Activated CD4-positive, CD25-positive, alpha-beta regulatory T cell (primary cell): ENCODE data around the gene SEC31A.
"Not testable (repeated sequence)": the region's sequence is repeated elsewhere in the genome, so short reads cannot be mapped to it uniquely, and the experiment has no call there.

Experiments
- DNase-seq, 4 experiments: peaks; one replicate each; lab custom pipeline; 2025; lab: John Stamatoyannopoulos, UW

SEC31A gene

GRCh38 chr4:82898322-82899243 lies 7.6 kb upstream of the SEC31A start:
- DNase-seq = no peak

- DNase-seq = no peak
These were observed 5.8 kb upstream of the SEC31A start for GRCh38 chr4:82896755-82897154.

DNA sequence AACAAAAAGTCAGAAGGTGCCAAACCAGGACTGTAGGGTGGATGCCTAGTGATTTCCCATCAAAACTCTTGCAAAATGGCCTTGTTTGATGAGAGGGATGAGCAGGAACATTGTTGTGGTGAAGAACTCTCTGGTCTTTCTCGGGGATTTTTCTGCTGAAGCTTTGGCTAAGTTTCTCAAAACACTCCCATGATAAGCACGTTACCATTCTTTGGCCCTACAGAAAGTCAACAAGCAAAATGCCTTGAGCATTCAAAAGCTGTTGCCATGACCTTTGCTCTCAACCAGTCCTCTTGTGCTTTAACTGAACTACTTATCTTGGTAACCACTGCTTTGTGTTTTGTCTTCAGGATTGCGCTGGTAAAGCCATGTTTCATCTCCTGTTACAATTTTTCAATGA lies 3.0 kb upstream of the SEC31A start:
- DNase-seq = no peak

GRCh38 chr4:82892467-82892802 lies 1.5 kb upstream of the SEC31A start:
- DNase-seq = no peak

GRCh38 chr4:82891707-82892466 lies 934 bp upstream of the SEC31A start:
- no peak for DNase-seq

DNA sequence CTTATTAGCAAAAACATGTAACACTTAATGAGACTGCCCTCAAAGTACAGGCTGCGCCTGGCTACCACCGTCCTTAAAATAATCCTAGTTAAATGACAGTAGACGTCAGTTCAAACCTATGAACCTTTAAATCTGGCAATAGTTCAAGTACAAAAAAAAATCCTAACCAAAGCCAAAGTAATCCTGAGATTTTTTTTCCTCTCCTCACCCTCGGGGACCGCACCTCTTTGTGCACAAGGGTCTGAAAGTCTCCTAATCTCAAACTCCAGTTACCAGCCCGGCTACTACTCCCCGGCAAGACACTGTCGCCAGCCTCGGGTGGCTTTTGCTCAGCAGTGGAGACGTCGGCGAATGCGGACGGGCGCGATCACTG lies 439 bp downstream of the SEC31A start:
- DNase-seq = no peak

GRCh38 chr4:82889287-82889686 lies 1.7 kb downstream of the SEC31A start:
- no peak for DNase-seq

- DNase-seq = no peak
These were observed 4.6 kb downstream of the SEC31A start for GRCh38 chr4:82886147-82886942.

GRCh38 chr4:82885410-82885809 lies 5.5 kb downstream of the SEC31A start:
- no peak for DNase-seq

DNA sequence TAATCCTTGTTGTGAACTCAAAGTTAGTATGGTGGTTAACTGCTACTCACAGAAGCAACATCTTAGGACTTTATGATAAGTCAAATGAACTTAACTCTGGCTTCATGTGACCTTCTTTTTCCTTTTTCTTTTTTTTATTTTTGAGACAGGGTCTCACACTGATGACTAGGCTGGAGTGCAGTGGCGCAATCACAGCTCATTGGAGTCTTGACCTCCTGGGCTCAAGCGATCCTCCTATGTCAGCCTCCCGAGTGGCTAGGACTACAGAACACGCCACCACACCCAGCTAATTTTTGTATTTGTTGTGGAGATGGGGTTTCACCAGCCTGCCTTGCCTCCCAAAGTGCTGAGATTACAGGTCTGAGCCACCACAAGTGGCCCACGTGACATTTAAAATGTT lies 22.4 kb downstream of the SEC31A start:
- no peak for DNase-seq

DNA sequence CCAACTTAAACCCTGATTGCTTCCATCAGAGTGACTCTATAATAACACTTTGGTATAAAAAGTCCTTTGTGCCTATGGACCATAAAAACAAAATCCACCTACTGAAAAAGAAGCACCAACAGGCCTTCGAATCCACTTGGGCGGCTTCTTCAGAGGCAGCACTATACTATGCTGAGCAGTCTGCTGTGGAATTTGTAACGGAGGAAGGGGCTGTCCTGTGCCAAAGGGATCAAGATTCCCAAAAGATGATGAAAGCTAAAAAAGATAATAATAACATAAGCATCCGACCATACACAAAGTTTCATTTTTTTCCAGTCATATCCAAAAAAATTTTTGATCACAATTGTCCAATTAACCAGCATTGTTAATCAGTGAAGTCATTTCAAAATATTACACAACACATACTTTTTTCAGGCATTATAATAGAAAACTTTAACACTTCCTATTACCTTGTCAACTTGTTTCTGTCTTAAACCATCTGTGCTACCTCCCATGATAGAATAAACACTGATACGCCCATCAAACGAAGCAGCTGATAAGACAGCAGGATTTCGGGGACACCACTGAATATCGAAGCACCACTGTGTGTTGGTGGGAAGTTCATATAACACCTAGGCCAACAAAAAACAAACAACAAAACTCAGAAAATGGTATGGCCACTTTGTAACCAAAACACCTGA lies 24.1 kb downstream of the SEC31A start:
- no peak for DNase-seq

DNA sequence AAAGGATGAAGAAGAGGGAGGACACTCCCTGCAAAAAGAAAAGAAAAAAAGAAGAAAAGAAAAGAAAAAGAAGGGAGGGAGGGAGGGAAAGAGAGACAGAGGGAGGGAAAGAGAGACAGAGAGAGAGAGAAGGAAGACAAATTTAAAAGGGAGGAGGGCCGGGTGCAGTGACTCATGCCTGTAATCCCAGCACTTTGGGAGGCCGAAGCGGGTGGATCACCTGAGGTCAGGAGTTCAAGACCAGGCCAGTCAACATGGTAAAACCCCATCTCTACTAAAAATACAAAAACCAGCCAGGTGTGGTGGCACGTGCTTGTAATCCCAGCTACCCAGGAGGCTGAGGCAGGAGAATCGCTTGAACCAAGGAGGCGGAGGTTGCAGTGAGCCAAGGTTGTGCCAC lies 24.9 kb downstream of the SEC31A start:
- not testable (repeated sequence) for DNase-seq

GRCh38 chr4:82865592-82865991 lies 25.4 kb downstream of the SEC31A start:
- DNase-seq = no peak

DNA sequence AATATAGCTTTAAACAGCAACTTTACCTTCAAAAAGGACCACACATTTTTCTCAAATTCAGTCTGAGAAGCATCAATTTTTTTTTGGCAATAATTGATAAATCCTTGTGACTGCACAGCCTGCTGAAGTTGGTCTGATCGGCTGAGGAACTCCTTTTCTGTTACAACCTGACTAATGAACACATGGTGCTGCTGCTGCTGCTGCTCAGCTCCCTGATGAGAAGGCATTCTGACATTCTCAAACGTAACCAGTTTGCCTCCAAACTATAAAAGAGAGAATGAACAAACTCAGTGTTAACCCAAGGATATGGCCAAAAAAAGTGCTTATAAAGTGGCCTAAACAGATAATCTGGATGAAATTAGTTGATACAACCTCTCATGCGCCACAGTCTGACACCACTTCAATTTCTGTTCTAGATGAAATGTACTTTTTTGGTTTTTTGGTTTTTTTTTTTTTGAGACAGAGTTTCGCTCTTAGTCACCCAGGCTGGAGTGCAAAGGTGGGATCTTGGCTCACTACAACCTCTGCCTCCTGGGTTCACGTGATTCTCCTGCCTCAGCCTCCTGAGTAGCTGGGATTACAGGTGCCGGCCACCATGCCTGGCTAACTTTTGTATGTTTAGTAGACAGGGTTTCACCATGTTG lies 26.5 kb downstream of the SEC31A start:
- no peak for DNase-seq

DNA sequence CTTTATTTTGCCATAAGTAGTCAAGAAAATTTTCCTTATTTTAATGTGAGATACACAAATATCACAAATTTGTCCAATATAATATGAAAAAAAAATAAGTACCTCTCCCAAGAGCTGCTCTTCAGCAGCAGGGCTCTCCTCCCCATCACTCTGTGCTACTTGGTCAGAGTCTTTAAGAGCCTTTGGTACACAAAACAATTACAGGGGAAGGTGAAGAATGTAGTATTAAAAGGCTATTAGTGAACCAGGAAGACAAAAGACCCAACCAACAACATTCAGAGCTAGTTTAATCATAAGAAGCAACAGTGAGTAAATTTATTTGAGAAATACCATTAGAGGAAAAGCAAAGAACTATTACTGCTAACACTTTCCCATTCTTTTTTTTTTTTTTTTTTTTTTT lies 29.4 kb downstream of the SEC31A start:
- no peak for DNase-seq

DNA sequence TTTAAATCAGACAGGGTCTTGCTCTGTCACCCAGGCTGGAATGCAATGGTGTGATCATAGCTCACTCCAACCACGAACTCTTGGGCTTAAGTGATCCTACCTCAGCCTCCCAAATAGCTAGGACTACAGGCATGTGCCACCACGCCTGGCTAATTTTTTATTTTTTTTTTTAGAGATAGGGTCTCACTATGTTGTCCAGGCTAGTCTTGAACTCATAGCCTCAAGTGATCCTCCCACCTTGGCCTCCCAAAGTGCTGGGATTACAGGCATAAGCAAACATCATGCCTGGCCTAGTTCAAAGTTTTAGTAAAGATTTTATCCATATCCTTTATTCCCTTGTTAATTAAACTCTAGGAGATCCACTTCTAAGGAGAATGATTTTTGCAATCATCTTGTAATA lies 30.5 kb downstream of the SEC31A start:
- not testable (repeated sequence) for DNase-seq

DNA sequence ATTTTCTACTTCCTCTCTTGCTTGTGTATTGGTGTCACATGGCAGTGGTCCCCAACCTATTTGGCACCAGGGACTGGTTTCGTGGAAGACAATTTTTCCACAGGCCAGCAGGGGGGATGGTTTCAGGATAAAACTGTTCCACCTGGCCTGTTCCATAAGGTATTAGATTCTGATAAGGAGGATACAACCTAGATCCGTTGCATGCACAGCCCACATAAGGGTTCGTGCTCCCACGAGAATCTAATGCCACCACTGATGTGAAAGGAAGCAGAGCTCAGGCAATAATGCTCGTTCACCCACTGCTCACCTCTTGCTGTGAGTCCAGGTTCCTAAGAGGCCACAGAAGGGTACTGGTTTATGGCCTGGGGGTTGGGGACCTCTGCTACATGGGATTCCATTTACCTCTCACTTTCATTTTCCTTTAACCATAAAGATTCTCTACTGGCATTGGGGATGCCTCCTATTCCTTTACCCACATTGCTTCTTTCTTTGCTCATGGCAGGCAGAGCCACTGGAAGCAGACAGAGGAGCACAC lies 38.1 kb downstream of the SEC31A start:
- no peak for DNase-seq

GRCh38 chr4:82851885-82852750 lies 38.8 kb downstream of the SEC31A start:
- DNase-seq = no peak

- DNase-seq = no peak
These were observed 39.6 kb downstream of the SEC31A start for GRCh38 chr4:82851318-82851717.

- DNase-seq = no peak
These were observed 40.3 kb downstream of the SEC31A start for GRCh38 chr4:82850684-82851083.
